GM23338 (cell line): ENCODE results near the gene COX20.

Source experiments
- CREB1 ChIP-seq: fragments of 250-450 bp; sonication (Bioruptor Pico); IDR thresholded peaks from 2 replicates; pipeline ENCODE4 v1.5.0; 2020; ENCODE audit warnings: low read depth, mild to moderate bottlenecking, moderate library complexity
- ETS1 ChIP-seq: IDR thresholded peaks from 2 replicates; pipeline ENCODE4 v1.6.1; 2016; ENCODE audit warnings: antibody characterized with exemption
- EZH2 ChIP-seq: fragments of 200-600 bp; sonication (generic); IDR thresholded peaks from one replicate; pipeline ENCODE4 v1.8.0; 2017; ENCODE audit warnings: antibody characterized with exemption, mild to moderate bottlenecking, low read depth; ENCODE audit not compliant: unreplicated experiment
- EZH2phosphoT487 ChIP-seq: fragments of 200-600 bp; sonication (generic); IDR thresholded peaks from one replicate; pipeline ENCODE4 v1.8.1; 2018; ENCODE audit warnings: antibody characterized with exemption; ENCODE audit not compliant: unreplicated experiment
- JUNB ChIP-seq: IDR thresholded peaks from one replicate; pipeline ENCODE4 v1.6.1; 2016; ENCODE audit warnings: antibody characterized with exemption; ENCODE audit not compliant: unreplicated experiment
- NANOG ChIP-seq: IDR thresholded peaks from 2 replicates; pipeline ENCODE4 v1.6.1; 2016; ENCODE audit warnings: antibody characterized with exemption, borderline replicate concordance
- POLR2AphosphoS5 ChIP-seq: IDR thresholded peaks from 2 replicates; pipeline ENCODE4 v1.6.1; 2016; ENCODE audit warnings: antibody characterized with exemption, low read depth
- REST ChIP-seq: IDR thresholded peaks from one replicate; pipeline ENCODE4 v1.6.1; 2018; ENCODE audit warnings: antibody characterized with exemption; ENCODE audit not compliant: unreplicated experiment
- ZNF331 ChIP-seq: fragments of 250-450 bp; sonication (Bioruptor Pico); IDR thresholded peaks from 2 replicates; pipeline ENCODE4 v1.5.0; 2020; ENCODE audit warnings: low read depth, mild to moderate bottlenecking, moderate library complexity
- TF ChIP-seq, protein P1 (sequence below), 2 experiments: fragments of 200-600 bp in 1 of 2; sonication (generic) in 1 of 2; conservative IDR thresholded peaks; 2 replicates each; pipeline versions ENCODE4 v1.5.1 to v1.6.1; 2016 to 2017; ENCODE audit warnings: antibody characterized with exemption in 2 of 2, low read depth in 2 of 2, mild to moderate bottlenecking in 2 of 2, moderate library complexity in 1 of 2

GRCh38 chr1:244861683-244862082 is 26.2 kb downstream of the COX20 start:
- TF ChIP-seq REST (no peak), EZH2phosphoT487 (no peak), EZH2 (no peak), POLR2AphosphoS5 (no peak), NANOG (no peak), CREB1 (no peak), ZNF331 (CRISPR knock-in tag) (no peak), JUNB (no peak), ETS1 (no peak)
- TF ChIP-seq, protein P1, sequence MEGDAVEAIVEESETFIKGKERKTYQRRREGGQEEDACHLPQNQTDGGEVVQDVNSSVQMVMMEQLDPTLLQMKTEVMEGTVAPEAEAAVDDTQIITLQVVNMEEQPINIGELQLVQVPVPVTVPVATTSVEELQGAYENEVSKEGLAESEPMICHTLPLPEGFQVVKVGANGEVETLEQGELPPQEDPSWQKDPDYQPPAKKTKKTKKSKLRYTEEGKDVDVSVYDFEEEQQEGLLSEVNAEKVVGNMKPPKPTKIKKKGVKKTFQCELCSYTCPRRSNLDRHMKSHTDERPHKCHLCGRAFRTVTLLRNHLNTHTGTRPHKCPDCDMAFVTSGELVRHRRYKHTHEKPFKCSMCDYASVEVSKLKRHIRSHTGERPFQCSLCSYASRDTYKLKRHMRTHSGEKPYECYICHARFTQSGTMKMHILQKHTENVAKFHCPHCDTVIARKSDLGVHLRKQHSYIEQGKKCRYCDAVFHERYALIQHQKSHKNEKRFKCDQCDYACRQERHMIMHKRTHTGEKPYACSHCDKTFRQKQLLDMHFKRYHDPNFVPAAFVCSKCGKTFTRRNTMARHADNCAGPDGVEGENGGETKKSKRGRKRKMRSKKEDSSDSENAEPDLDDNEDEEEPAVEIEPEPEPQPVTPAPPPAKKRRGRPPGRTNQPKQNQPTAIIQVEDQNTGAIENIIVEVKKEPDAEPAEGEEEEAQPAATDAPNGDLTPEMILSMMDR (conservative IDR thresholded peaks at IDR 0.05; ENCODE audit: low read depth in 2 of 2) = no peak
